ENCODE data around the gene NDST3. TPM values are rescaled to one million over a fixed set of nuclear protein-coding genes. Genes with fewer than 3 reads are reported as not detected.
"Not testable (repeated sequence)": the region's sequence is repeated elsewhere in the genome, so short reads cannot be mapped to it uniquely, and the experiment has no call there.

The NDST3 gene
- total RNA-seq, 1 donor from 2014 or later: not detected

GRCh38 chr4:118235566-118236120 lies 201.4 kb downstream of the NDST3 start:
- H3K4me3 Mint-ChIP-seq: no peak overlapping the region
- H3K4me1 Mint-ChIP-seq: no peaks in the 10 kb centered on the region
- no peaks in the 10 kb centered on the region for H3K9me3 Mint-ChIP-seq
- H3K36me3 Mint-ChIP-seq (ENCODE audit: low read depth): no peaks in the 10 kb centered on the region
- intact Hi-C loops (cut with micrococcal nuclease): no loop called here
- no peak overlapping the region for H3K27ac Mint-ChIP-seq
- H3K27me3 Mint-ChIP-seq: peaks cover 10% of the 10 kb centered on the region
- no peak for DNase-seq

GRCh38 chr4:118237531-118237930 lies 203.2 kb downstream of the NDST3 start:
- H3K27ac Mint-ChIP-seq: no peak overlapping the region
- H3K9me3 Mint-ChIP-seq: no peaks in the 10 kb centered on the region
- peaks cover 9% of the 10 kb centered on the region for H3K27me3 Mint-ChIP-seq
- intact Hi-C loops (cut with micrococcal nuclease): no loop called here
- H3K4me3 Mint-ChIP-seq: no peak overlapping the region
- H3K36me3 Mint-ChIP-seq (ENCODE audit: low read depth): no peaks in the 10 kb centered on the region
- DNase-seq: no peak
- no peaks in the 10 kb centered on the region for H3K4me1 Mint-ChIP-seq

- intact Hi-C loops (cut with micrococcal nuclease): no loop called here
- no peaks in the 10 kb centered on the region for H3K36me3 Mint-ChIP-seq (ENCODE audit: low read depth)
- no peak overlapping the region for H3K27ac Mint-ChIP-seq
- H3K4me1 Mint-ChIP-seq: no peaks in the 10 kb centered on the region
- H3K9me3 Mint-ChIP-seq: peaks cover 4% of the 10 kb centered on the region
- H3K27me3 Mint-ChIP-seq: no peaks in the 10 kb centered on the region
- no peak for DNase-seq
- no peak overlapping the region for H3K4me3 Mint-ChIP-seq
These were observed 215.6 kb downstream of the NDST3 start for GRCh38 chr4:118249890-118250289.

GRCh38 chr4:118254368-118254767 lies 220.1 kb downstream of the NDST3 start:
- Mint-ChIP-seq H3K27me3 (peaks cover 6% of the 10 kb centered on the region), H3K4me3 (no peak overlapping the region), H3K36me3 (ENCODE audit: low read depth) (no peaks in the 10 kb centered on the region), H3K4me1 (no peaks in the 10 kb centered on the region), H3K27ac (no peak overlapping the region), H3K9me3 (no peaks in the 10 kb centered on the region)
- intact Hi-C loops (cut with micrococcal nuclease): no loop called here
- DNase-seq: no peak

DNA sequence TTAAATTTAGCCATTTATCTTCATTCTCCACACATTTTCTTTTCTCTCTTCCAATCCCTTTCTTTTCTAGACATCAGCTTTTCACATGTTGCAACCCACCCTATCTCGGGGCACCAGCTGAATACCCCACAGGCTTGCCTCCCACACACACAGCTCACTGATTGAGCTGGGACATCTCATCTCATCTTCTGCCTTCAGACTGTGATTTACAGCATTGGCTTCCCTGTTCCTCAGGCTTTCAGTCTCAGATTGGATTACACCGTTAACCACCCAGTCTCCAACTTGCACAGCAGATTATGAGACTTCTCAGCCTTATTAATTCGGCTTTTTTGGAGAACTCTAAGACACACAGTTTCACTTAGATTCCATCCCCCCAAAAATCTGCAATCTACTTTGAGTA lies 224.8 kb downstream of the NDST3 start:
- no peak overlapping the region for H3K27ac Mint-ChIP-seq
- intact Hi-C loops (cut with micrococcal nuclease): no loop called here
- no peak overlapping the region for H3K4me3 Mint-ChIP-seq
- H3K36me3 Mint-ChIP-seq (ENCODE audit: low read depth): no peaks in the 10 kb centered on the region
- no peak for DNase-seq
- peaks cover 19% of the 10 kb centered on the region for H3K27me3 Mint-ChIP-seq
- H3K9me3 Mint-ChIP-seq: no peaks in the 10 kb centered on the region
- H3K4me1 Mint-ChIP-seq: no peaks in the 10 kb centered on the region

DNA sequence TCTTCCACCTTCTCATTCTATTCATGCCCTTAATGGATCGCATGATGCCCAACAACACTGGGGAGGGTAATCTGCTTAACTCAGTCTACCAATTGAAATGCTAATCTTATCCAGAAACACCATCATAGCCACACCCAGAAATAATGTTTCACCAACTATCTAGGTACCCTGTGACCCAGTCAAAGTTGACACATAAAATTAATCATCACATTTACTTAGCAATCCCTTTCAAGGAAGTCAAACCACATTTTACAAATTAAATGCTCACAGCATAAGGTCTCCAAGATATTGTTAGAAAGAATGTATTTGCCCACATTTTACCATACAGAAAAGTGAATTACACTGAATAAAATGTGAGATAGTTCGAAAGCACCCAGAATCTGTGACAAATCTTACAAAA lies 226.0 kb downstream of the NDST3 start:
- H3K27me3 Mint-ChIP-seq: peaks cover 22% of the 10 kb centered on the region
- no peaks in the 10 kb centered on the region for H3K36me3 Mint-ChIP-seq (ENCODE audit: low read depth)
- intact Hi-C loops (cut with micrococcal nuclease): no loop called here
- no peak overlapping the region for H3K4me3 Mint-ChIP-seq
- no peaks in the 10 kb centered on the region for H3K9me3 Mint-ChIP-seq
- no peaks in the 10 kb centered on the region for H3K4me1 Mint-ChIP-seq
- no peak for DNase-seq
- H3K27ac Mint-ChIP-seq: no peak overlapping the region

DNA sequence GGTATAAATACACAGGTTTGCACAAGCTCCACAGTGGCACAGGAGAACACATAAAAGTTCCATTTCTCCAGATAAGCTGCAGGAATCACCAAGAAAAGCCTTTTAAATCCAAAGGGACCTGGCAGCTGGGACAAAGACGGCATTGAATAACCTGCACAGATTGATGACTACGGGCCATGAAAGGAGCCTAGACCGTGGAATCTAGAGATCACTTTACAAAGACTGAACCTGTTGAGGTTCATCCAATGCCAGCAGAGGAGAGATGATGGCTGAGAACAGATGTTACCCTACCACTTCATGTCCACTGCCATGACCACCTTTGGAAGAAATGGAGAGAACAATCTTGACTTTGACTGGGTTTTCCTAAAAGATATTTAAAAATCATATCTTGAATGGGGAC lies 229.8 kb downstream of the NDST3 start:
- DNase-seq: no peak
- Mint-ChIP-seq H3K9me3 (no peaks in the 10 kb centered on the region), H3K4me1 (no peaks in the 10 kb centered on the region), H3K4me3 (no peak overlapping the region), H3K27me3 (peaks cover 21% of the 10 kb centered on the region), H3K36me3 (ENCODE audit: low read depth) (no peaks in the 10 kb centered on the region), H3K27ac (no peak overlapping the region)
- intact Hi-C loops (cut with micrococcal nuclease): no loop called here

GRCh38 chr4:118265312-118266144 lies 231.2 kb downstream of the NDST3 start:
- intact Hi-C loops (cut with micrococcal nuclease): no loop called here
- Mint-ChIP-seq H3K4me1 (no peaks in the 10 kb centered on the region), H3K27ac (no peak overlapping the region), H3K36me3 (ENCODE audit: low read depth) (no peaks in the 10 kb centered on the region), H3K27me3 (peaks cover 18% of the 10 kb centered on the region), H3K4me3 (peak overlapping the region; percentile 73), H3K9me3 (no peaks in the 10 kb centered on the region)
- DNase-seq: peak; percentile 80

- H3K36me3 Mint-ChIP-seq (ENCODE audit: low read depth); intact Hi-C loops (cut with micrococcal nuclease); DNase-seq; H3K4me1 Mint-ChIP-seq; H3K9me3 Mint-ChIP-seq; H3K27ac Mint-ChIP-seq: not testable (repeated sequence)
- peaks cover 18% of the 10 kb centered on the region for H3K27me3 Mint-ChIP-seq
- peak overlapping the region; percentile 44 for H3K4me3 Mint-ChIP-seq
These were observed 231.8 kb downstream of the NDST3 start for GRCh38 chr4:118266145-118266496.

DNA sequence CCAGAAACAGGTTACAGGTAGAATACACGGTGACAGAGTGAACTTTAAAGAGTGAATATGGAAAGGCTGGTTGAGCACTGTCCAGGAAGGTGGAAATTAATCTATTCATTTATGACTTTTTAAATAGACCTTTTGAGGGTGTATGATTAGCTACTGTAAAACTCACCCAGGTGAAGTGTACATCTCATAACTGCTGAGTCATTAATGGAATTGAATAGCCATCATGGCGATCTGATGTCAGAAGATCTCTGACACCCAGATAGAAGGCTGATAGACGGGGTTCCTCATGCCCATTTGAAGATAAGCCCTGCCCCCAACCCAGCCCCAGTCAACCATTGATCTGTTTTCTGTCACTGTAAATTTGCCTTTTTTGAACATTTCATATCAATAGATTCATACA lies 234.5 kb downstream of the NDST3 start:
- Mint-ChIP-seq H3K4me1 (no peaks in the 10 kb centered on the region), H3K27ac (no peak overlapping the region), H3K36me3 (ENCODE audit: low read depth) (no peaks in the 10 kb centered on the region), H3K4me3 (no peak overlapping the region), H3K27me3 (peaks cover 12% of the 10 kb centered on the region), H3K9me3 (no peaks in the 10 kb centered on the region)
- intact Hi-C loops (cut with micrococcal nuclease): no loop called here
- DNase-seq: no peak

DNA sequence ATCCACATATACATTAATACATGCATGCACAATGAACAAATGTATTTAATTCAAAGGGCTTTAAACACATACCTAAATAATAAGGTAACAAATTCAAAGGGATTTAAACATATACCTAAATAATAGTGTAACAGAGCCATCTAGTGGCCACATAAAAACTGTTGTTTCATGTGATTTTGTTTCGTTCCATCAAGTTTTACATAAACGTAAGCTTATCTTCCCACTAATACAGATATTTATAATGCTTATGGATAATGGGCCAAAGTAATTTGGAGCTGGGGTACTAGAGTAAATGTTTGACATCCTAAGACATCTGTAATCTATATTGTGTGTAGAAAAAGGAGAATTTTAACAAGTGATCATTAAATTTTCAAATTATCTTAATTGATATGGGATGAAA lies 236.2 kb downstream of the NDST3 start:
- Mint-ChIP-seq H3K4me3 (no peak overlapping the region), H3K4me1 (no peaks in the 10 kb centered on the region), H3K27me3 (peaks cover 5% of the 10 kb centered on the region), H3K36me3 (ENCODE audit: low read depth) (no peaks in the 10 kb centered on the region), H3K9me3 (no peaks in the 10 kb centered on the region), H3K27ac (no peak overlapping the region)
- intact Hi-C loops (cut with micrococcal nuclease): loop anchor here (2.0 to 5.0 kb wide), 3 partner anchors 194 to 1912 kb away; no protein-coding TSS in a partner anchor
- peak; percentile 65 for DNase-seq

GRCh38 chr4:118271788-118272187 lies 237.5 kb downstream of the NDST3 start:
- Mint-ChIP-seq H3K9me3 (no peaks in the 10 kb centered on the region), H3K4me1 (no peaks in the 10 kb centered on the region), H3K36me3 (ENCODE audit: low read depth) (no peaks in the 10 kb centered on the region), H3K27me3 (peaks cover 5% of the 10 kb centered on the region), H3K4me3 (no peak overlapping the region), H3K27ac (no peak overlapping the region)
- intact Hi-C loops (cut with micrococcal nuclease): loop anchor here (2.0 to 5.0 kb wide), 3 partner anchors 195 to 1913 kb away; no protein-coding TSS in a partner anchor
- DNase-seq: no peak

- DNase-seq: no peak
- Mint-ChIP-seq H3K4me1 (peaks cover 11% of the 10 kb centered on the region), H3K4me3 (no peak overlapping the region), H3K36me3 (ENCODE audit: low read depth) (peaks cover 4% of the 10 kb centered on the region), H3K27ac (no peak overlapping the region), H3K9me3 (no peaks in the 10 kb centered on the region), H3K27me3 (peaks cover 4% of the 10 kb centered on the region)
- intact Hi-C loops (cut with micrococcal nuclease): loop anchor here (5.0 kb wide), 1 partner anchor 826 kb away; no protein-coding TSS in a partner anchor
These were observed 239.4 kb downstream of the NDST3 start for GRCh38 chr4:118273642-118274041.

DNA sequence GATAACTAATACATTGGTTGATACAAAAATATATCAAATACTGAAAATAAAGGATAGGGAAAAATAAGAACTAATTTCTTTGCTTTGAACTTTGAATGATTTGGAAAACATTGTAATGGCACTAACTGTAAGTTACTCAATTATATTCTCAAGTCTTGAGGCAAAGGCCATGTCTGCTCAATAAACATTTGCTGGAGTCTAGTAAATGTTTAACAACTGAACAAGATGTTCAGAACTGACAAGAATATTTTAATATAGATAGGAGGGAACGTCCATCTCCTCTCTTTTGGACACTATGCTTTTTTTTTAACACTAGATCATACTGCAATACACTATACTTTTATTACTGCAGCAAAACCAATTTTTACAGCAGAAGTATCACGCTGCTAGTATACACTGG lies 242.3 kb downstream of the NDST3 start:
- peaks cover 24% of the 10 kb centered on the region for H3K4me1 Mint-ChIP-seq
- no peak overlapping the region for H3K4me3 Mint-ChIP-seq
- no peaks in the 10 kb centered on the region for H3K9me3 Mint-ChIP-seq
- no peak for DNase-seq
- H3K36me3 Mint-ChIP-seq (ENCODE audit: low read depth): peaks cover 33% of the 10 kb centered on the region
- intact Hi-C loops (cut with micrococcal nuclease): loop anchor here (5.0 kb wide), 2 partner anchors 561 to 1026 kb away; partner anchors contain the start of gene SEC24D
- no peaks in the 10 kb centered on the region for H3K27me3 Mint-ChIP-seq
- no peak overlapping the region for H3K27ac Mint-ChIP-seq
